ENCODE measurements around the gene ALS2.
"Not testable (repeated sequence)": the region's sequence is repeated elsewhere in the genome, so short reads cannot be mapped to it uniquely, and the experiment has no call there.

The ALS2 gene

GRCh38 chr2:201780674-201781493 lies at the start of gene ALS2:
Gene ALS2 (minus strand): TSS chr2:201780933. CDS start chr2:201768885, 12,048 bp downstream.
- no peak for TF ChIP-seq ZNF274 (IDR thresholded peaks at IDR 0.05; ENCODE audit: low read depth, low read length)
- H3K4me3 ChIP-seq (ENCODE audit: low read length): peak within 1 kb of the TSS; percentile 96

- no peak for TF ChIP-seq ZNF274 (IDR thresholded peaks at IDR 0.05; ENCODE audit: low read depth, low read length)
- no peak overlapping the region for H3K4me3 ChIP-seq (ENCODE audit: low read length)
These were observed 47.5 kb upstream of the ALS2 start for GRCh38 chr2:201828220-201828619.

GRCh38 chr2:201827621-201828020 lies 46.9 kb upstream of the ALS2 start:
- no peak overlapping the region for H3K4me3 ChIP-seq (ENCODE audit: low read length)
- TF ChIP-seq ZNF274 (IDR thresholded peaks at IDR 0.05; ENCODE audit: low read depth, low read length): no peak

GRCh38 chr2:201824212-201824611 lies 43.5 kb upstream of the ALS2 start:
- no peak for TF ChIP-seq ZNF274 (IDR thresholded peaks at IDR 0.05; ENCODE audit: low read depth, low read length)
- H3K4me3 ChIP-seq (ENCODE audit: low read length): no peak overlapping the region

- TF ChIP-seq ZNF274 (IDR thresholded peaks at IDR 0.05; ENCODE audit: low read depth, low read length): no peak
- H3K4me3 ChIP-seq (ENCODE audit: low read length): no peak overlapping the region
These were observed 40.3 kb upstream of the ALS2 start for GRCh38 chr2:201821080-201821479.

- no peak for TF ChIP-seq ZNF274 (IDR thresholded peaks at IDR 0.05; ENCODE audit: low read depth, low read length)
- no peak overlapping the region for H3K4me3 ChIP-seq (ENCODE audit: low read length)
These were observed 39.8 kb upstream of the ALS2 start for GRCh38 chr2:201820383-201821007.

GRCh38 chr2:201816657-201817575 lies 36.2 kb upstream of the ALS2 start:
- H3K4me3 ChIP-seq (ENCODE audit: low read length): no peak overlapping the region
- no peak for TF ChIP-seq ZNF274 (IDR thresholded peaks at IDR 0.05; ENCODE audit: low read depth, low read length)

GRCh38 chr2:201813996-201814760 lies 33.4 kb upstream of the ALS2 start:
- H3K4me3 ChIP-seq (ENCODE audit: low read length): no peak overlapping the region
- no peak for TF ChIP-seq ZNF274 (IDR thresholded peaks at IDR 0.05; ENCODE audit: low read depth, low read length)

GRCh38 chr2:201810604-201811003 lies 29.9 kb upstream of the ALS2 start:
- not testable (repeated sequence) for H3K4me3 ChIP-seq (ENCODE audit: low read length)

GRCh38 chr2:201809633-201810032 lies 28.9 kb upstream of the ALS2 start:
- no peak for TF ChIP-seq ZNF274 (IDR thresholded peaks at IDR 0.05; ENCODE audit: low read depth, low read length)
- H3K4me3 ChIP-seq (ENCODE audit: low read length): no peak overlapping the region

- no peak overlapping the region for H3K4me3 ChIP-seq (ENCODE audit: low read length)
- TF ChIP-seq ZNF274 (IDR thresholded peaks at IDR 0.05; ENCODE audit: low read depth, low read length): no peak
These were observed 27.3 kb upstream of the ALS2 start for GRCh38 chr2:201808027-201808426.

GRCh38 chr2:201807452-201807999 lies 26.8 kb upstream of the ALS2 start:
- no peak for TF ChIP-seq ZNF274 (IDR thresholded peaks at IDR 0.05; ENCODE audit: low read depth, low read length)
- no peak overlapping the region for H3K4me3 ChIP-seq (ENCODE audit: low read length)

GRCh38 chr2:201806442-201807170 lies 25.9 kb upstream of the ALS2 start, which contains the start of gene CDK15:
Gene CDK15 (plus strand): TSS chr2:201806537. CDS start chr2:201806665, 128 bp downstream.
- H3K4me3 ChIP-seq (ENCODE audit: low read length): no peak within 1 kb of the TSS
- no peak for TF ChIP-seq ZNF274 (IDR thresholded peaks at IDR 0.05; ENCODE audit: low read depth, low read length)

- H3K4me3 ChIP-seq (ENCODE audit: low read length): not testable (repeated sequence)
These were observed 18.2 kb upstream of the ALS2 start for GRCh38 chr2:201798914-201799285.

Measured in GM08714 (cell line).